Hematopoietic multipotent progenitor cell treated with erythropoietin and hydrocortisone succinate and interleukin-3 and kit ligand, for 17 days (in vitro differentiated cells): ENCODE measurements around the gene NECTIN4.

ENCODE experiments used
- DNase-seq: peaks from one replicate; pipeline ENCODE4 v3.0.0-alpha.2; 2015; ENCODE audit warnings: low spot score

Gene NECTIN4

DNA sequence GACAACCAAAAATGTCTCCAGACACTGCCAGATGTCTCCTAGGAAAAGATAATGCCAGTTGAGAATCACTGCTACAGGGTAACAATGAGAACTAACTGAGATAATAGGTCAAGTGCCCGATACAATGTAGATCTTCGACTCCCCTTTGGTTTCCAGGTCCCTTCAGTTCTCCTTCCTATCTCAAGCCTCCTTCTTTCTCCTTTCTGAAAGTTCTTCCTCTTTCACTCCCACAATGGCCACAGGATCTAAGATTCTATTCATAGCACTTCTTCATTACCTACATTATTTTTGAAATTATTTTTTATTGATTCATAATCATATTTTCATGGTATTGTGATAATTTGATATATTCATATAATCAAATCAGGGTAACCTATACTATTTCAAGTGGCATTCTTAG, 22.2 kb upstream of the NECTIN4 start:
- no peak for DNase-seq

- DNase-seq: no peak
These were observed 21.8 kb upstream of the NECTIN4 start for GRCh38 chr1:161111117-161111516.

DNA sequence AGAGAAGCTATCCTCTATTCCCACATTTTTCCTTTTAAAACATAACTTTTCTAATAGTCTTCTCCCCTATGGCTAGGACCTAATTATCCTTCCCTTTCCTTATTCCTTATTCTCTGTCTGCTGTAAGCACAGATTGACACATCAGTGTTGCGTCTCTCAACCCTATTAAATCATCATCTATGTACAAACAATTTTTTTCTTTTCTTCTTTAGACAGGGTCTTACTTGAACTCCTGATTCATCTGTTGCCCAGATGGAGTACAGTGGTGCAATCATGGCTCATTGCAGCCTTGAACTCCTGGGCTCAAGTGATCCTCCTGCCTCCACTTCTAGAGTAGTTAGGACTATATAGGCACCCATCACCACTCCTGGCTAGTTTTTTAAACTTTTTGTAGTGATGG, 17.1 kb upstream of the NECTIN4 start:
- DNase-seq: no peak

GRCh38 chr1:161100556-161100955, 11.2 kb upstream of the NECTIN4 start:
- no peak for DNase-seq

DNA sequence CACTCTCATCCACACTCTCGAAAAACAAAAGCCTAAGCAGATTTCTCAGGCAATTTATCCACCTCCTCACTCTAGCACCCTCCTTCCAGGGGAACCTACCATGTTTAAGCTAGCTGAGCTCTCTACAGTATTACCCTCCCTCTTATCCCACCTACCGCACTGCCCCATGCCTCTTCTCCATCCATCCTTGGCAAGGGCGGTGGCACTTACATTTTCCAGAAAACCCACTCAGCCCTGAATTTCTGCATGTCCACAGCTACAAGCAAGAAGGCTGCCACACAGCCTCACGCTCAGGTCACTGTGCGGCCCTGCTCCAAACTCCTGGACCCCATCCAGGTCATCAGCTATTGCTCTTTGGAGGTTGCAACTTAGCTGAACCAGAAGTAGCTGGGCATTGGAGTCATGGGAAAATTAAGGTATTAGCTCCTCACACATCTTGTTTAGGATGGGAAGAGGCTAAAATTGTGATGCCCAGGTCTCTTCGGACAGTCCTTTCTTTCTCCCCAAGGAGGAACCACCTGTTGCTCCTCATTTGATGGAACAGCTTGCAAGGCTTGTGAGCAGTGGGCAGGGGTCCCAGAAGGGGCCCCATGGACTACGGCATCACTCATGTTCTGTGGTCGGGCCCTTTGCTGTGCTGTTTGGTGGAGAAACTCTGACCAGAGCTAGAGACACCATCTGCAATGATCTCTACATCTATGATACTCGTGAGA, 9.9 kb upstream of the NECTIN4 start:
- no peak for DNase-seq

GRCh38 chr1:161098210-161099068, 9.1 kb upstream of the NECTIN4 start, which contains the start of gene KLHDC9:
Gene KLHDC9 (plus strand): TSS chr1:161098361. CDS start chr1:161098536, 175 bp downstream.
- DNase-seq: no peak

DNA sequence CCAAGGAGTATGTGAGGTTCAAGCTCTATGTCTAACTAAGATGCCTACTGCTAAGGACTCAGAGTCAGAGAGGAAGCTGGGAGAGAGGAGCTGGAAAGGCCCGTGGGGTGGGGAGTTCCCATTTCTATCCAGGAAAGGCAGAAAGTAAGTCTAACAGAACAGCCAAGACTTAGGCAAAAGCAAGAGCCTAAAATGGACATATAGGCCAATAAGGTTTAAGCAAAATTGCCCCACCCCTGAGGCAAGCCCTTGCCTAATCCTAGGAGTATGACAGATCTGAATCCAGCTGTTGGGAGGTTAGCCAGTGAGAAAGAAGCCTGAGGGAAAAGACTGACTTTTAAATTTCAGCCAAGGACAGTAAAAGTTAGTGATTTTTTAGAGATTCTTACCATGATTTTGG, 7.2 kb upstream of the NECTIN4 start:
- no peak for DNase-seq

- no peak for DNase-seq
These were observed 6.7 kb upstream of the NECTIN4 start for GRCh38 chr1:161096015-161096414.

GRCh38 chr1:161095230-161095629, 5.9 kb upstream of the NECTIN4 start:
- no peak for DNase-seq

DNA sequence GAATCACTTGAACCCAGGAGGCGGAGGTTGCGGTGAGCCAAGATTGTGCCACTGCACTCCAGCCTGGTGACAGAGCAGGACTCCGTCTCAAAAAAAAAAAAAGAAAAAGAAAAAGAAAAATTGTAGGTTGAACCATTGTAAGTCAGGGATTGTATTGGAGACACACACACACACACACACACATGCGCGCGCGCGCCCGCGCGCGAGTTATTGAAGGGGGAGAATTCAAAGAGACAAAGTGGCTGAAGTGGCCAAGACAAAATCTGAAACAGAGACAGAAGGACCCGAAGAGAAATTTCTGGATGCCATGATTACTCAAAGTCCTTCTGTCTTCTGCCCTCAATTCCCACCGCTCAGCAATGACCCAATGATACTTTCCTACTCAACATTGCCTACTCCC, 5.1 kb upstream of the NECTIN4 start:
- DNase-seq: no peak

- DNase-seq: no peak
These were observed 3.3 kb upstream of the NECTIN4 start for GRCh38 chr1:161092621-161093028.

DNA sequence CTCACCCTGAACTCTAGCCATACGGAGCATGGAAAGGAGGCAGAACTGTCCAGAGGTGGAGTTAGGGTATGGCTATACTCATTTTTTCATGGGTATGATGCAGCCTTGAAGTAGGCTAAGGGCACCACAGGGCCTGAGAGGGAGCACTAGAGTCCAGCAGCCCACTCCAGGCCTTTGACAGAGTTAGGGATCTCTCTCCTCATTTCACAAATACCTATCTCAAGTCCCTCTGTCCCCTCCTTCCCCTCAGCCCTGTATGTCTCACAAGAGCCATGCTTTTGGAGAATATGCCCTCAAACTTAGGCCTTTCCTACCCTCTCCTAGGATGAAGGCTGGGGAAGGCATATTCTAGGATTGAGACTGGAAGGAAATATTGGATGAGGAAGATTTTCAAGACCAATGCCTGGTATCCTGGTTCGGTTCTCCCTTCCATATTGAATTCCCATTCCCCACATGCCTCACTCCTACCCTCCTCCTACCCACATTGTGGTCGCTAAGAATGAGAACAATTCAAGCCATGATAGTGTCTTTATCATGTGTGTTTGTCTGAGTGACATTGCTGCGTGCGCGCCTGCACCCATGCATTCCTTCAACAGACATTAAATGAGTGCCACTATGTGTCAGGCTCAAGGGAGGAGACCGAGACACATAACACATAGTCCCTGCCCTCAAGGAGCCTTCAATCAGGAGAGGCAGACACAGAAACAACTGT, 2.6 kb upstream of the NECTIN4 start:
- no peak for DNase-seq

- DNase-seq: no peak
These were observed 1.7 kb upstream of the NECTIN4 start for GRCh38 chr1:161091093-161091492.

DNA sequence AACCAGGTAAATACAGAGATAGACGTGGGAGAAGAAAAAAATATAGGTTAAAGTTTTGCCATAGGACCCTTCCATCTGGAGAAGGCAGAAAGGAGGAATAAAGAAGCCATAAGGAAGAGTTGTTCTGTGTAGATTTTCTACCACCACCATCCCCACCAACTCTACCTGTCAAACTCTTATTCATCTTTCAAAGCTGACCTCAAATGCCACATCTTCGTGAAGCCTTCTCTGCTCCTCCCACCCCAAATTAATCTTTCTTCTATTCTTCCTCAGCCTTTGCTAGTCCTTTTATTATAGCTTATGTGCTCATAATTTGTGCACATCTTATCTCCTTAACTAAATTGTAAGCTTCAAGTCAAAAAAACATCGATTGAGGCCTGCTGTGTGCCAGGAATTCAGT, 1.3 kb upstream of the NECTIN4 start:
- DNase-seq: no peak

DNA sequence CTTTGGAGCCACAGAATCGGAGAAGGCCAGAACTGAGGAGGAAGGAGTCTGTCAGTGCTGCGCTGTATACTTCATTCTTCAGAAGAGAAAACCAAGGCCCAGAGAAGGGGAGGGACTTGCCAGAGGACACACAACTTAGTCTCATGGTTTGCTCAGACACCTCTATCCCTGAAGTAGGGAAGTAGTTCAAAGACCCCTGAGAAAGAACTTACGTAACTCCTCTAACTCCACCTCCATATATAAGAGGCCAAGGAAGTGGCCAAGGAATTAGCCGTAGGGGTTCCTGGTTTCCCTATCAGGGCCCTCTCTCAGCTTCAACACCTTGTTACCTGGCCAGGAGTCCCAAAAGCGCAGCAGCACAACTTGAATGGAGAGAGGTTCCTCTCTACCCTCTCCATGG, 580 bp upstream of the NECTIN4 start:
- no peak for DNase-seq

GRCh38 chr1:161088587-161089110, 709 bp downstream of the NECTIN4 start:
- DNase-seq: no peak

- DNase-seq: no peak
These were observed 2.9 kb downstream of the NECTIN4 start for GRCh38 chr1:161086457-161086856.

- no peak for DNase-seq
These were observed 4.2 kb downstream of the NECTIN4 start for GRCh38 chr1:161085165-161085564.

- no peak for DNase-seq
These were observed 4.8 kb downstream of the NECTIN4 start for GRCh38 chr1:161084597-161084988.

DNA sequence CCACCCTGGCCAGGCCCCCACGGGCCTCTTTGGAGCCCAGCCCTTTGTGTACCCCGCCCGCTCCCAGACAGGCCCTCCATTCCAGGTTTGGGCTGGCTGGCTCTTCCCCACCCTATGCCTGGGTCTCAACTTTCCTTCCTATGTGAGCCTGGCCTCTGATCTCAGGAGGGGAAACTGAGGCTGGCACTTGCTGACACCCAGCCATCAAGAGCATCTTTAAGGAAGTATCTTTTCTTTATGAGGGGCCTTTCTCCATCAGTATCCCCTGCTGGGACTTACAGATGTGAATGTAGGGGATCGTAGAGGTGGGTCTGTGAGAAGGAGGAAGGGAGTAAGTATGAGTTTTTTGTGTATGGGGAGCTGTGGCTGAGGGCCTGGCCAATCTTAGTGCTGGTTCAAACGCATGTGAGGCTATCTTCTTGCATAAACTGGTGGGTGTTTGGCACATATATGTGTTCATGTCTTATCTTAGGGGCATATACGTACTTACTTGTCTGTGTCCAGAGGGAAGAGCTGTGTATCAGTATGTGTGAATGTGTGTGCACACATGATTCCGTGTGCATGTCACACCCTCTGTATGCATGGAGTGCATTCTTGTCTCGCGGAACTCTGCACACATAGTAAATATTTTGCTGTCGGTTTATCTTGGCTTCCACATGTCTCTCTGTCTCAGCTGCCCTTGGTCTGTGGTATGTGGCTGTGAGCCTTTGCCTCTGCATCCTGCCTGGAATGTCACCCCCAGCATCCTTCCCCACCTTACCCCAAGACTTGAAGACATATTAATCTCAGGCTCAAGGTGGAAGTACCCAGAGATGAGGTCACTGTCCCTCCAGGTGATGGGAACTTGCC, 5.4 kb downstream of the NECTIN4 start:
- DNase-seq: no peak

GRCh38 chr1:161082996-161083747, 6.2 kb downstream of the NECTIN4 start:
- DNase-seq: no peak
